RWPE2 (cell line): ENCODE data around the gene CLEC1A.
"Not testable (repeated sequence)": the region's sequence is repeated elsewhere in the genome, so short reads cannot be mapped to it uniquely, and the experiment has no call there.

Source experiments
- ATAC-seq: fragments of 200-7000 bp; cut with Tn5 transposase; 3 replicates; pipeline ENCODE4 v1.9.1; 2021; ENCODE audit warnings: low read depth
- DNase-seq: peaks from one replicate; pipeline ENCODE4 v3.0.0-alpha.2; 2020; ENCODE audit warnings: low spot score
- H3K27ac ChIP-seq: fragments of 450-650 bp; 2 replicates; pipeline ENCODE4 v1.5.1; 2017; ENCODE audit warnings: mild to moderate bottlenecking; ENCODE audit not compliant: poor library complexity, severe bottlenecking
- H3K27me3 ChIP-seq: fragments of 250-450 bp; sonication (Bioruptor Pico); 2 replicates; pipeline ENCODE4 v1.5.1; 2021; ENCODE audit warnings: mild to moderate bottlenecking, moderate library complexity; ENCODE audit not compliant: insufficient read depth, poor library complexity, severe bottlenecking
- H3K36me3 ChIP-seq: fragments of 250-450 bp; sonication (Bioruptor Pico); 2 replicates; pipeline ENCODE4 v1.5.1; 2020; ENCODE audit warnings: low read depth, mild to moderate bottlenecking, moderate library complexity
- H3K4me1 ChIP-seq: fragments of 250-450 bp; sonication (Bioruptor Pico); 2 replicates; pipeline ENCODE4 v1.5.1; 2021; ENCODE audit warnings: mild to moderate bottlenecking, moderate library complexity; ENCODE audit not compliant: insufficient read depth, poor library complexity, severe bottlenecking
- H3K4me3 ChIP-seq: fragments of 250-450 bp; sonication (Bioruptor Pico); 2 replicates; pipeline ENCODE4 v1.5.1; 2021; ENCODE audit warnings: mild to moderate bottlenecking, moderate library complexity; ENCODE audit not compliant: severe bottlenecking
- H3K9me3 ChIP-seq: fragments of 250-450 bp; sonication (Bioruptor Pico); 2 replicates; pipeline ENCODE4 v1.5.1; 2021; ENCODE audit warnings: mild to moderate bottlenecking, moderate library complexity; ENCODE audit not compliant: severe bottlenecking
- TF ChIP-seq, protein P1 (sequence below): fragments of 450-650 bp; IDR thresholded peaks from one replicate; pipeline ENCODE4 v1.5.1; 2017; ENCODE audit warnings: mild to moderate bottlenecking, moderate library complexity; ENCODE audit not compliant: poor library complexity, severe bottlenecking

CLEC1A gene

DNA sequence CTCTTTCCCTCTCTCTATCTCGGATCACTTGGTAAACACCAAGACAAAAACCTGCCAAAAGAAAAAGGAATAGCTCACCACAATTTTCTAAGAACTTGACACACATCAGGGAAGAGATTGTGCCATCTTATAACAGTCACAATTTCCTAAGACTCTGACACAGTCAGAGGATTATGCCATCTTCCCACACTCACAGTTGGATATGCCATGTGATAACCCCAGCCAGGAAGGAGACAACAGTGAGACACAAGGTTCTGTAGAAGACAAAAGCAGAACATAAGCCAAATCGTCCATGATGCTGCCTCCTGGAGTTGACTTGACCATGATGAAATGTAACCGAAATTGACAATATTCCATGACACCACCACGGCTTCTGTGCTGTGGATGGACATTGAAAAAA, 71.1 kb downstream of the CLEC1A start:
- DNase-seq: no peak
- H3K27me3 ChIP-seq: no peaks in the 10 kb centered on the region
- H3K27ac ChIP-seq: peak overlapping the region; percentile 22

DNA sequence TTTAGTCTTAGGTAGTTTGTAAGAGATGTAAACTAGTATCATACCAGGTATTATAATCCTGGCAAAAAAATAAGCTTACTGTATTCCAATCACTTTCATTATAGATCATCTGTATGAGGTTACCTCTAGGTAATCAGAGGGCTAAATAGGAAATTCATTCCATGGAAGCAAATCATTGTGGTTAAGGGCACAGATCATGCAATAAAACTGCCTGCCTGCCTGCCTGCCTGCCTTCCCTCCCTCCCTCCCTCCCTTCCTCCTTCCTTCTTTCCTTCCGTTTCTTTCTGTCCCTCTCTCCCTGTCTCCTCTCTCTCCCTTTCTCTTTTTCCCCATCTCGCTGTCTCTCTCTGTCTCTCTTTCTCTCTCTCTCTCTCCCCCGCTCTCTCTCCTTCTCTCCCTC, 71.5 kb downstream of the CLEC1A start:
- TF ChIP-seq, protein P1, sequence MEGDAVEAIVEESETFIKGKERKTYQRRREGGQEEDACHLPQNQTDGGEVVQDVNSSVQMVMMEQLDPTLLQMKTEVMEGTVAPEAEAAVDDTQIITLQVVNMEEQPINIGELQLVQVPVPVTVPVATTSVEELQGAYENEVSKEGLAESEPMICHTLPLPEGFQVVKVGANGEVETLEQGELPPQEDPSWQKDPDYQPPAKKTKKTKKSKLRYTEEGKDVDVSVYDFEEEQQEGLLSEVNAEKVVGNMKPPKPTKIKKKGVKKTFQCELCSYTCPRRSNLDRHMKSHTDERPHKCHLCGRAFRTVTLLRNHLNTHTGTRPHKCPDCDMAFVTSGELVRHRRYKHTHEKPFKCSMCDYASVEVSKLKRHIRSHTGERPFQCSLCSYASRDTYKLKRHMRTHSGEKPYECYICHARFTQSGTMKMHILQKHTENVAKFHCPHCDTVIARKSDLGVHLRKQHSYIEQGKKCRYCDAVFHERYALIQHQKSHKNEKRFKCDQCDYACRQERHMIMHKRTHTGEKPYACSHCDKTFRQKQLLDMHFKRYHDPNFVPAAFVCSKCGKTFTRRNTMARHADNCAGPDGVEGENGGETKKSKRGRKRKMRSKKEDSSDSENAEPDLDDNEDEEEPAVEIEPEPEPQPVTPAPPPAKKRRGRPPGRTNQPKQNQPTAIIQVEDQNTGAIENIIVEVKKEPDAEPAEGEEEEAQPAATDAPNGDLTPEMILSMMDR: no peak
- DNase-seq: no peak

More for the DNA sequence above, 71.1 kb downstream of the CLEC1A start:
- no peak overlapping the region for H3K4me3 ChIP-seq
- TF ChIP-seq, protein P1: no peak
- no peaks in the 10 kb centered on the region for H3K9me3 ChIP-seq
- no peaks in the 10 kb centered on the region for H3K36me3 ChIP-seq
- H3K4me1 ChIP-seq: peaks cover 4% of the 10 kb centered on the region
- no peak; the same call in 2 of the 3 replicates for ATAC-seq

DNA sequence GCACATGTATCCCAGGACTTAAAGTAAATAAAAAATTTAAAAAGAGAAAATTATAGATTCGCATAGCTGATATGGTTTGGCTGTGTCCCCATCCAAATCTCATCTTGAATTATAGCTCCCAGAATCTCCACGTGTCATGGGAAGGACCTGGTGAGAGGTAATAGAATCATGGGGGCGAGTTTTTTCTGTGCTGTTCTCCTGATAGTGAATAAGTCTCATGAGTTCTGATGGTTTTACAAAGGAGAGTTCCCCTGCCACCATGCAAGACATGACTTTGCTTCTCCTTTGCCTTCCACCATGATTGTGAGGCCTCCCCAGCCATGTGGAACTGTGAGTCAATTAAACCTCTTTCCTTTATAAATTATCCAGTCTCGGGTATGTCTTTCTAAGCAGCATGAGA, 72.1 kb downstream of the CLEC1A start:
- DNase-seq, H3K4me3 ChIP-seq, H3K36me3 ChIP-seq, H3K27me3 ChIP-seq, H3K4me1 ChIP-seq, H3K9me3 ChIP-seq, ATAC-seq, H3K27ac ChIP-seq: not testable (repeated sequence)

More for the DNA sequence above, 71.5 kb downstream of the CLEC1A start:
- Histone ChIP-seq H3K4me3 (no peak overlapping the region), H3K9me3 (no peaks in the 10 kb centered on the region), H3K27ac (peak overlapping the region; percentile 22), H3K4me1 (peaks cover 4% of the 10 kb centered on the region), H3K36me3 (no peaks in the 10 kb centered on the region), H3K27me3 (no peaks in the 10 kb centered on the region)
- ATAC-seq: no peak; the same call in 2 of the 3 replicates

DNA sequence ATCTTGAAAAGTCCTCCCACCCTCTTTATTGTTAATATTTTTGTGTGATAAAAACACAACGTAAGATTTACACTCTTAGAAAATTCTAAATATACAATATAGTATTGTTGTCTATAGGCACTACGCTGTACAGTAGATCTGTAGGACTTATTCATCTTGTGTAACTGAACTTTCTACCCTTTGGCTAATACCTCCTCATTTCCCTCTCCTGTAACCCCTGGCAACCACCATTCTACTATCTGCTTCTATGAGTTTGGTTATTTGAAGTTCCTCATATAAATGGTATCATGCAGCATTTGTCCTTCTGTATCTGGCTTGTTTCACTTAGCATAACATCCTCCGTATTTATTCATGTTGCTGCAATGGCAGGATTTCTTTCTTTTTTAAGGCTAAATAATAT, 73.5 kb downstream of the CLEC1A start:
- H3K9me3 ChIP-seq: no peaks in the 10 kb centered on the region
- no peak overlapping the region for H3K27ac ChIP-seq
- TF ChIP-seq, protein P1: no peak
- H3K27me3 ChIP-seq: no peaks in the 10 kb centered on the region
- H3K4me3 ChIP-seq: no peak overlapping the region
- no peak for ATAC-seq
- DNase-seq: no peak
- no peaks in the 10 kb centered on the region for H3K4me1 ChIP-seq
- no peaks in the 10 kb centered on the region for H3K36me3 ChIP-seq

DNA sequence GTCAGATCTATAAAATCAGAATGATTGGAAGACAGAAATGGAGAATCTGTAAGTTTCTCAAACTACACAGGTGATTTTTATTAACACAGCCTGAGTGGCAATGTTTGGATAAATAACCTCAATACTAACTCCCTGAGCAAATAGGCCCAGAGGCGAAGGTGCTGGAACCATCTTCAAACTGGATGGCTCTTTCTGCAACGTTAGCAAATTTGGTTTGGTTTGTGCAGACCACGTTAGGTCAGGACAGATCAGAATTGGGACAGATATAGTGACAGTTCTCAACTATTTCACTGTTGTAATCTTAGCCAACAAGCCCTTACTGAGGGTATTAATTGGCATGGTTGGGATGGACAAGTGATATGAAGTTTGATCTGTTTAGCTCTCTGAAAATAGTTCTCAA, 77.4 kb downstream of the CLEC1A start:
- TF ChIP-seq, protein P1: no peak
- H3K27me3 ChIP-seq: no peaks in the 10 kb centered on the region

More for the DNA sequence above, 77.4 kb downstream of the CLEC1A start:
- H3K9me3 ChIP-seq: no peaks in the 10 kb centered on the region
- H3K4me3 ChIP-seq: no peak overlapping the region
- H3K36me3 ChIP-seq: no peaks in the 10 kb centered on the region
- no peak for ATAC-seq
- no peak overlapping the region for H3K27ac ChIP-seq
- H3K4me1 ChIP-seq: no peaks in the 10 kb centered on the region
- no peak for DNase-seq
